ENCODE results near the gene EZR.
"Not testable (repeated sequence)": the region's sequence is repeated elsewhere in the genome, so short reads cannot be mapped to it uniquely, and the experiment has no call there.

Gene EZR

DNA sequence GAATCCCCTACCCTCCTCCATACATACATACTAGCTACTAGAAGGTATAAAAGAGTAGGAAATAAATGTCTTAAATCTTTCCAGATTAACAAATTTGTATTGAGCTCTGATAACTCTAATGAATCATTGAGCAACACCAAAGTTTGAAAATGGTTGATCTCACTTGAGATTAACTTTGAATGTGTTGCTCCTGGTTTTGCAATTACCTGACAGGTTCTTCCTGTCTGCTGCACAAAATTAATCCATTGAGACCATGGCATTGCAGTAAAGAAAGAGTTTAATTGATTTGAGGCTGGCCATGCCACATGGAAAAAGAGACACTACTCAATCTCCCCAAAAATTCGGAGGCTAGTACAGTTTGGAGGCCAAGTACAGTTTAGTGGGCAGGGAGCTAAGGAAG is 21.3 kb upstream of the EZR start:
- no peak for DNase-seq

- no peak for DNase-seq
These were observed 20.6 kb upstream of the EZR start for GRCh38 chr6:158839796-158840195.

DNA sequence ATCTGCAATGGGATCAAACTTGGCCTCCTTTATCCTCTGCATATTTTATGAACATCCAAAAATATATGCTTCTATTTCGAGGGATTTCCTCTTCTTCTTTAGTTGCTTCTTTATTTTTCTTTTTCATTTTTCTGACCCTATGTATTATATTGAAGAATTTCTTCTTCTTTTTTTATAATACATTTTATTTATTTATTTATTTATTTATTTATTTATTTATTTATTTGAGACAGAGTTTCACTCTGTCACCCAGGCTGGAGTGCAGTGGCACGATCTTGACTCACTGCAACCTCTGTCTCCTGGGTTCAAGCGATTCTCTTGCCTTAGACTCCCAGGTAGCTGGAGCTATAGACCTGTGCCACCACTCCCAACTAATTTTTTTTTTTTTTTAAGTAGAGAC is 19.6 kb upstream of the EZR start:
- DNase-seq, result not testable (repeated sequence)

DNA sequence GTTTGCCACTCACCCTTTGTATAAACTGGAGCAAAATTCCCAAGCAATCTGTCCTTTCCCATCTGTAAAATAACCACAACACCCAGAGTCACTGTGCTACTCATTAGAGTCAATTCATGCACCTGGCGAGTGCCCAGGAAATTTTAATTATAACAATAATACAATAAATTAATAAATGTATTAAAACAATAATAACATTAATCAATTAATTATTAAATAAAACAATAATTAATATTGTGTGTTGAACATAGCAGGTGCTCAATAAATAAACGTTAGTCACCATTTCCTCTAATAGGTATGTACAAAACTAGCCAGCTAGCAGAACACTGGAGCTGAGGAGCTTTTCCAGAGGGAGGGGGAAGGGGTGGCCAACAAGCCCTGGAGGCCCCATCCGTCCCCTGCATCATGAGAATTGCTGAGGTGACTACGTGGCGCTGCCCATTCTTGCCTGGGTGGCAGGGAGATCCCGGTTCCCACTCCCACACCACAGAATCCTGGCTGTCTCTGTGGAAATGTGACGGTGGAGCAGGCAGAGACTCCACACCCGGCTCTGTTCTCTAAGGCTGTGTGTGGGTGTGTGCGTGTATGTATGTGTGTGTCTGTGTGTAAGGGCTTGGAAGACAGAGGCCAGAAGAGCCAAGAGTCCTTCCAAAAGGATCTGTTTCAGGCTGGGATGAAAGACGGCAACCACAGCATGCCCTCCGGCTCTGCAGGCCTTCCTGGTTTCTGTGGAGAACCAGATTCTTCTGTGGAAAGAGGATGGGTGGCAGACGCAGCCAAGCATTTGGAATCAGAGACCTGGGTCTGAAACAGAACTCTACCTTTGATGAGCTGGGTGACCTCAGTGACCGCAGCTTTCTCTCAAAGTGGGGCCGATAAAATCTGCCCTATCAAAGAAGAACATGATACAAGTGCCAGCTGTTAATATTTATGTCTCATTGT is 18.8 kb upstream of the EZR start:
- DNase-seq, result no peak

GRCh38 chr6:158836625-158837311 is 17.6 kb upstream of the EZR start:
- no peak for DNase-seq

DNA sequence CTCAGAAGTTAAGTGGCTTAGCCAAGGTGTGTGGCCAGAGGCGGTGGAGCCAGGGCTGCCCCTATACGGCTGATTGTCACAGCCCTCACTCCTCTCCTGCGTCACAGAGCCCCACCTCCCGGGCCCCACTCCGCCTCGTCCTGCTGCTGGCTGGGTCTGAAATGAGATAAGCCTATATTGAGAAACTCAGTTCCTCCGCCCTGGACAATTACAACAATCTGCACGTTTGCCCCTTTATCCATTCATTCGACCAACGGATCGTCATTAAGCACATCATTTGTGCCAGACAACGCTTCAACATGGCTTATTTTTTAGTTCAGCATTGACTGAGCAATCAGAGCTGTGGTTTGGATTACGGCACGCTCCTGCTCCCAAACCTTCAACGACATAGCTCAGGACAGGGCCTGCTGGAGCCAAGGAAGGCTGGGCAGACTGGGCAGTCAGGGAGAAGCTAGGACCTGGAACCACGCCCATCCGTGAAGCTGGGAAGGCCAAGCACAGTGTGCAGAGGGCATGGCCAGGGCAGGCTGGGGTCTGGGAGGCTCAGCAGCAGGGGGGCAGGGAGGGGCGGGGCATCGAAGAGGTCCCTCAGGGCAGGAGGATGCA is 16.6 kb upstream of the EZR start:
- DNase-seq, result peak; percentile 34

- DNase-seq, result no peak
These were observed 15.7 kb upstream of the EZR start for GRCh38 chr6:158834675-158835385.

GRCh38 chr6:158832807-158833206 is 13.6 kb upstream of the EZR start:
- not testable (repeated sequence) for DNase-seq

DNA sequence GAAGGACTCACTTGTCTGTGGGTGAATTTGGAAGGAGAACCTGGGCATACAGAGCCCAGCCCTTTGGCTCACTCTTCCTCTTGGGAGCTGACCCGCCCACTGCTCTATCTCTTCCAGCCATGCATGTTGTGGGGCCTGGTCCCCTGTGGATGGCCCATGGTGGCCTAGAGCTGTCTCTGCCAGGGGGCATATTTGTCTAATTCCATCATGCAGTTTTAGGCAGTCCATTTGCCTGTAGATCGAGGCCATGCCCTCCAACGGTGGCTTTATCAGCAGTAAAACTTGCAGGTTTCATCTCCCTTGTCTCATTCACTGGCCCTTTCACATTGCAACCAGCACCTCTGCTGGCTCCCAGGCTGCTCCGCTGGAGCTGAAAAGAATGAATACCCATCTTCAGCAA is 12.9 kb upstream of the EZR start:
- no peak for DNase-seq

- DNase-seq, result no peak
These were observed 12.4 kb upstream of the EZR start for GRCh38 chr6:158831571-158831970.

- no peak for DNase-seq
These were observed 11.6 kb upstream of the EZR start for GRCh38 chr6:158830736-158831135.

DNA sequence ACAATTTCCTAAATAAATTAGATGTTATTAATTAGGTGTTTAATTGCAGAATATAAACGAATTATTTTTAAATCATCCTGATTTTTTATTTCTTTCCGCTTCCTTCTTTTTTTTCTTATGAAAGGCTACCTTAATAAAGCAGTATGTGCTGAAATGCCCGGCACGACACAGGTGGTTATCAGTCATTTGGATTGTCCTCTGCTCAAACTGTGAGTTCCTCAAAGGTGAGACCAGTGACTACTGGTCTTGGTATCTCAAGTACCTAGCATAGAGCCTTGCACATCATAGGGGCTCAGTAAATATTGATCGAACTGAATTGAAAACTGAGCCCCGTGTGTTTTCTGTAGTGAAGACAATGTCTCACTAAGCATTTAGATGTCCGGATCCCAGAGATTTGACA is 9.6 kb upstream of the EZR start:
- no peak for DNase-seq

- no peak for DNase-seq
These were observed 7.8 kb upstream of the EZR start for GRCh38 chr6:158826819-158827501.

DNA sequence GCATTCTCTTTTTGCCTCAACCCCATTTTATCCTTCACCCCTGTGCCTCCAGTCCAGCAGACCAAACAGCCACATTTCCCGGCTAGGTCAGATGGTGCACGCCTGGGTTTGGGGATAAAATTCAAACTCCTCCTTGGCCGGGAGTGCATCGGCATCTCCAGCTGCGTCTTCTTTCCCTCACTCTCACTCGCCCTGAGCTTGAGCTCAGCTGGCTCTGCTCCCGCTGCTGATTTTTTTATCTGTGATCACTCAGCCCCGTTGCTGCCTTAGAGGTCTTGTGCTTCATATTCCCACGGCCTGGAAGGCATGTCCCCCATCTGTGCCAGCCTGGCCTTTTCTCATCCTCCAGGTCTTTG is 6.8 kb upstream of the EZR start:
- DNase-seq, result no peak

DNA sequence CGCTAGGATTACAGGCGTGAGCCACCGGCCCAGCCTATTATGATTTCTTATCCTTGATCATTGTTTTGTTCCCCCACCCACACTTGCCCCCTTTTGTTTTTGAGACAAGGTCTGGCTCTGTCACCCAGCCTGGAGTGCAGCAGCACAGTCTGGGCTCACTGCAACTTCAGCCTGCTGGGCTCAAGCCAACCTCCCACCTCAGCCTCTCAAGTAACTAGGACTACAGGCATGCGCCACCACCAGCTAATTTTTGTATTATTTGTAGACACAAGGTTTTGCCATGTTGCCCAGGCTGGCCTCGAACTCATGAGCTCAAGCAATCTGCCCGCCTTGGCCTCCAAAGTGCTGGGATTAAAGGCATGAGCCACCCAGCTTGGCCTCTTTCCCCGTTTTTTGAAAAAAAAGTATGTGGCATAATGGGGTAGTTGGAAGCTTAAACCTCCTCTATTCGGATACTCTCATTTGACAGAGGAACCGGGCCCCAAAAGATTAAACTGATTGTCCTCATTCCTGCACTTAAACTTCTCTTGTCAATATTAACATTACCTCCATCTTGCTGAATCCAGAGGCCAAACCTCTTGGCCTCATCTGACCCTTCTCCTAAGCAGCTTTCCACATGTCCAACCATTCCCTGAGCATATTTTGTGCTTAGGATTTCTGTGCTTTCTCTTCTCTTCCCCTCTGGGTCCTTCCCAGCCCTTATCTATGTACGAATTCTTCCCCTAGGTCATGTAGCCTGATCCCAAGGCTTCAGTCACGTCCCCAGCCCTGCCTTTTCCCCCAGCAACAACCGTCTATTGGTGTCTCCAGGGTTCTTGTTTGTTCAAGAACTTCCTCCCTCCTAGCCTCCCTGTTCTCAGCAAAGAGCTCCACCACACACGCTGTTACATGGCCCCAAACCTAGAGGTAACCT is 6.1 kb upstream of the EZR start:
- DNase-seq, result no peak

DNA sequence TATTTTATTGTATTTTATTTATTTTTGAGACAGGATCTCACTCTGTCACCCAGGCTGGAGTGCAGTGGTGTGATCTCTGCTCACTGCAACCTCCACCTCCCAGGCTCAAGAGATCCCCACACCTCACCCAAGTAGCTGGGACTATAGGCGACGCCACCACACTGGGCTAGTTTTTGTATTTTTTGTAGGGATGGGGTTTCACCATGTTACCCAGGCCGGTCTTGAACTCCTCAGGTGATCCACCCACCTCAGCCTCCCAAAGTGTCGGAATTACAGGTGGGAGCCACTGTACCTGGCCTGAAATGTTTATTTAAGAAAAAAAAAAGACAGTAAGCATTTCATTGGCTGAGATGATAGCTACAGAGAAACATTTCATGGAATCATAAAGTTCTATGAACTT is 4.4 kb upstream of the EZR start:
- not testable (repeated sequence) for DNase-seq

DNA sequence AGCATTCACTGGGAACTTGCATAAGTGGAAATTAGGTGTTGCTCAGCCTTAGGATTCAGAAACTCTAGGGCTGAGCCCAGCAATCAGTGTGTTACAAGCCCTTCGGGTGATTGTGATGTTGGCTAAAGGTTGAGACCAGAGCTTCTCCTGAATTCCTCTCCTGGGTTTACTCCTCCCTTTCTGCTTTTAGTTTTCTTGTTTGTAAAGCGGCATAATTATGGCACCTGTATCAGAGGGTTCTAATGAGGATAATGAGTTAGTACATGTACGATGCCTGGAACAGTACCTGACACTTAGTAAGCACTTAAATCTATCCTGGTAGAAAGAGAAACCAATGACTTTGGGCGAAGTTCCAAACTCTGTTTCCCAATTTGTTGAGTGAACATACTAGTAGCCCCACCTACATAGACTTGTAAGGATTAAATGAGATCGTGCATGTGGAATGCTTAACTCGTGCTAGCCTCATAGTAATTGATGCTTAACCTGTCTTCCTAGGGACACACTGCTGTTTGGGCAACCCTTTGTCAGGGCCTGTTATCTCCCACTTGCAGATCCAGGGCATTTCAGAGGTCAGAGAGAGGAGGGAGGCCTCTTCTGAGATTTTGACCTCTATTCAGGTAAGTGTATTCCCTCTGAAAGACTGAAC is 932 bp upstream of the EZR start:
- peak; percentile 44 for DNase-seq

- DNase-seq, result peak; percentile 78
These were observed 471 bp downstream of the EZR start for GRCh38 chr6:158818581-158819212.

DNA sequence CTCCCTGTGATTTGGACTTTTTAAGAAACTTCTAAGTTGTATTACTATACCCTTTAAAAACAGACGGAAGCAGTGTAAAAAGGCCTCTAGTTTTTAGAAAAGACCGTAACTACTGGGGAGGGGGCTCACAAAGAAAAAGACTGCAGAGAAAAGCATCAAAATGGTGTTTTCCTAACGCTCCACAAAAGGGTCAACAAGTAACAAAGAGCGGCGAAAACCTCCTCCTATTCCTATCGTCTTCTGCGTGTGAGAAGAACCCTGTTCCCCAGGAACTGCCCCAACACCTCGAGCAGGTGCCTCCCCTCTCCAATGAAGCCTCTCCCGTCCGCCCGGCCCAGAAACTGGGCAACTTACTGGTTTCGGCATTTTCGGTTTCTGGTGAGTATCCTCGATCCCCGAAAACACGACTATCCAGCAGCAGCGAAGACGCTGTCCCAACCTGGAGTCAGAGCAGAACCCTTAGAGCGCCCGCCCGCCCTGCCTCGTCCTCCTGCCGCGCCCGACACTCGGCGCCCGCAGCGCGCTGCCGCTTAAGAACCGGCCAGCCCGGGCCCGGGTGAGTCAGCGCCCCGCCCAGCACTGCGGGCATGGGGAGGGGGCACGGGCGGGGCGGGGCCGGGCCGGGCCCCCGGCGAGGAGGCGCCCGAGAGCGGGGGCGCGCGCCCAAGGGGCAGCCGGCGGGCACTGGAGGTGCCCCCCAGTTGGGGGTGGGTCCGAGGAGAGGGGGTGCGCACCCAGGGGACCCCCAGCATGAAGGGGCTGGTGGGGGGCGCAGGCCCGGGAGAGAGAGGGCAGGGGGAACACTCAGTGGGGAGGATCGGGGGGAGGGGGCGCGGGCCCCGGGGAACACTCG is 1.2 kb downstream of the EZR start:
- peak; percentile 93 for DNase-seq

All from NCI-H69 (cell line).